Kidney epithelial cell (primary cell): ENCODE measurements around the gene CACNA1I. TPM values are rescaled to one million over a fixed set of nuclear protein-coding genes. Genes with fewer than 3 reads are reported as not detected.

Experiments
- DNase-seq: peaks from one replicate; pipeline ENCODE4 v3.0.0-alpha.2; 2010; ENCODE audit warnings: low read depth
- H3K27me3 ChIP-seq: 2 replicates; pipeline ENCODE4 v1.6.0; 2011; ENCODE audit warnings: low read length; ENCODE audit not compliant: control insufficient read depth, insufficient read depth
- H3K36me3 ChIP-seq: 2 replicates; pipeline ENCODE4 v1.5.1; 2011; ENCODE audit warnings: low read length; ENCODE audit not compliant: control insufficient read depth, insufficient read depth
- H3K4me3 ChIP-seq: 2 replicates; pipeline ENCODE4 v1.5.1; 2011; ENCODE audit warnings: low read depth, mild to moderate bottlenecking, control low read depth, low read length
- total RNA-seq: library from RNA; depleted of rRNA; stranded (reverse); fragments of >200 nt; gene quantifications from 2 replicates; pipeline ENCODE4 v1.2.3, GENCODE V29; 2015
- TF ChIP-seq, protein P1 (sequence below): IDR thresholded peaks from 2 replicates; pipeline ENCODE4 v1.5.1; 2011; ENCODE audit warnings: mild to moderate bottlenecking, moderate library complexity, low read length, control low read depth, inconsistent platforms; ENCODE audit not compliant: insufficient read depth, poor library complexity, severe bottlenecking

The CACNA1I gene
- total RNA-seq, 1 donor from 2014 or later: not detected

DNA sequence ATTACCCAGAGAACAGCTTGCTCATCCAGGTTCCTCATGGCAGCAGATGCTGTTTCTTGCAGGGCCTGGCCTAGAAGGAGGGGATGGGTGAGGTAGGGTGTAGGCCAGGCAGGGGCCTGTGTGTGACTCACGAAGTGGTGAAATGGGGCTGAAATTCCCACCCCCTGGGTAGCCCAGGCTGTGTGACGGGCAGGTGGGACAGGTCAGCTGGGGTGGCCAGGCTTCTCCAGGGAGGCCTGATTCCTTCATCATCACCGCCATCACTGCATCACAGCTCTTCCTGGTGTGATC lies 83.2 kb downstream of the CACNA1I start:
- TF ChIP-seq, protein P1, sequence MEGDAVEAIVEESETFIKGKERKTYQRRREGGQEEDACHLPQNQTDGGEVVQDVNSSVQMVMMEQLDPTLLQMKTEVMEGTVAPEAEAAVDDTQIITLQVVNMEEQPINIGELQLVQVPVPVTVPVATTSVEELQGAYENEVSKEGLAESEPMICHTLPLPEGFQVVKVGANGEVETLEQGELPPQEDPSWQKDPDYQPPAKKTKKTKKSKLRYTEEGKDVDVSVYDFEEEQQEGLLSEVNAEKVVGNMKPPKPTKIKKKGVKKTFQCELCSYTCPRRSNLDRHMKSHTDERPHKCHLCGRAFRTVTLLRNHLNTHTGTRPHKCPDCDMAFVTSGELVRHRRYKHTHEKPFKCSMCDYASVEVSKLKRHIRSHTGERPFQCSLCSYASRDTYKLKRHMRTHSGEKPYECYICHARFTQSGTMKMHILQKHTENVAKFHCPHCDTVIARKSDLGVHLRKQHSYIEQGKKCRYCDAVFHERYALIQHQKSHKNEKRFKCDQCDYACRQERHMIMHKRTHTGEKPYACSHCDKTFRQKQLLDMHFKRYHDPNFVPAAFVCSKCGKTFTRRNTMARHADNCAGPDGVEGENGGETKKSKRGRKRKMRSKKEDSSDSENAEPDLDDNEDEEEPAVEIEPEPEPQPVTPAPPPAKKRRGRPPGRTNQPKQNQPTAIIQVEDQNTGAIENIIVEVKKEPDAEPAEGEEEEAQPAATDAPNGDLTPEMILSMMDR: no peak
- no peak overlapping the region for H3K4me3 ChIP-seq
- H3K27me3 ChIP-seq: peaks cover 39% of the 10 kb centered on the region
- DNase-seq: no peak
- H3K36me3 ChIP-seq: no peaks in the 10 kb centered on the region

DNA sequence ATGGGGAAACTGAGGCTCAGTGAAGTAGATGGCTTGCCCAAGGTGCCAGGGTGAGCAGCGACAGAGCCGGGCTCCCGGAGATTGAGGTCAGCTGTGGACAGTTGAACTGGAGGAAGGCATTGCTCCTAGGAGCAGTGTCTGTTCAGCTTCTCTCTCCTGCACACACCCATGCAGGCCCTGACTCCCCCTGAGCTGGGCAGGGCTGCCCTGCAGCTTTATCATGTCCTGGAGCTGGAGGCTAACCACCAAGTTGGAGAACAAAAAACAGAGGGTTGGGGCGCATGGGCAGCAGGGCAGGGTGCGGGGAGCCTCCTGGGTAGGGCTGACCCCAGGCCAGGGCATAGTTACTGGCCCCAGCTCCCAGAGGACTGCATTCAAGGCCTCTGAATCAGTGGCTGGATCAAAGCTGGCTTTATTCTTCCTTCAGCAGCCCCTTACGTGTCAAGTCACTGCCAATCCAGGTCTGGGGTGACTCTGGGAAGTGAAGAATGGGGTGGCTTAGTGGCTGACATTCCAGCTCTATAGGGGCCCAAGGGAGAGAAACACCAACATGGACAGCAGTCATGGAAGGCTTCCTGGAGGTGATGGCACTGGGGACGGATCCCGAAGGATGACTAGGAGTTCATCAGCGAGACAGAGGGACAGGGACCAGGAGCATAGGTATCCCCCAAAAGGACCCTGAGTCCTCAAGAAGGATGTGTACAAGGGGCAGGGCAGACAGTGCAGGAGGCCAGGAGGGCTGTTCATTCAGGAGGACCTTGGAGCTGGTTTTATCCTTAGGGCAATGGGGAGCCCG lies 83.8 kb downstream of the CACNA1I start:
- Histone ChIP-seq H3K36me3 (no peaks in the 10 kb centered on the region), H3K27me3 (peaks cover 45% of the 10 kb centered on the region), H3K4me3 (no peak overlapping the region)
- TF ChIP-seq, protein P1: no peak
- DNase-seq: no peak

DNA sequence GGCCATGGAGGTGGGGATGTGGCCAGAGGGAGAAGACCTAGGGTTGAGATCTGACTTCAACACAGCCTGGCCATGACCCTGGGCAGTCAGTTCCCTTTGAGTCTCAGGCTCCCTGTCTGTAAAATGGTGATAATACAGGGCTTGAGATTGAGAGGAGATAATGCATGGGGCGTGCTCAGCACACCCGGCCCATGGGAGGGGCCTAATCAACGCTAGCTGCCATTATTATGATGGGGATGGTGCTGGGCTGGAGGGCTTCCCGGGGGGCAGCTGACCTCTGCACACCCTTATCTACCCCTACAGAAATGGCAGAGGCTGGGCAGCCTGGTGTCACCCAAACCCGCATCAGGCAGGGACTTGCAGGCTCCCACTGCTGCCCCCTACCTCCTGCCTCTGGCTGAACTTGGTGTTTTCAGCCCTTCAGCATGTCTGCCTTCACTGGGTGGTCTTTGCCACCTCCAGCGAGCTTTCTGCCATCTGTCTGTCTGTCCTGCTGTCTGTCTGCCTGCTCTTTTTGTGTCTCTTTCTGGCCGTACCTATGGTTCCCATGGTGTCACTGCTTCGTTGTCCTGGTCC lies 84.5 kb downstream of the CACNA1I start:
- DNase-seq: no peak
- TF ChIP-seq, protein P1: no peak
- no peaks in the 10 kb centered on the region for H3K36me3 ChIP-seq
- no peak overlapping the region for H3K4me3 ChIP-seq
- H3K27me3 ChIP-seq: peaks cover 52% of the 10 kb centered on the region

DNA sequence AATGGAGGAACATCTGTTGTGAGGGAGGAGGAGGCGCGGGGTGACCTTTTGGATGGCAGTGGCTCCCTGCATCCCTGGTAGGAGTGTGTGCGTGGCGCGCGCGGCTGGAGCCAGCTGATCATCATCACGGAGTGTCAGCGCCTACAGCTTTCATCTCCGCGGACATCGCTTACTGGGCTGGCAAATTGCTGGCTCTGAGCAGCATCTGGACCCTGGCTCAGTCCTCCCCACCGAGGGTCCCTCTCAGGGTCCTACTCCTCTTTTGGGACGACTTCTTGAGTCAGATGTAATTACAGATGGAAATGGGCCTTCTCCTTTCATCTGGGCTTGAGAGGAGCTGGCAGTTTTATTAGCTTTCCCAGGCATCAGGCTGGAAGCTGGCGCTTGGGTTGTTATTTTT lies 85.3 kb downstream of the CACNA1I start:
- no peak for DNase-seq
- Histone ChIP-seq H3K27me3 (peaks cover 59% of the 10 kb centered on the region), H3K36me3 (no peaks in the 10 kb centered on the region), H3K4me3 (no peak overlapping the region)
- TF ChIP-seq, protein P1: no peak

DNA sequence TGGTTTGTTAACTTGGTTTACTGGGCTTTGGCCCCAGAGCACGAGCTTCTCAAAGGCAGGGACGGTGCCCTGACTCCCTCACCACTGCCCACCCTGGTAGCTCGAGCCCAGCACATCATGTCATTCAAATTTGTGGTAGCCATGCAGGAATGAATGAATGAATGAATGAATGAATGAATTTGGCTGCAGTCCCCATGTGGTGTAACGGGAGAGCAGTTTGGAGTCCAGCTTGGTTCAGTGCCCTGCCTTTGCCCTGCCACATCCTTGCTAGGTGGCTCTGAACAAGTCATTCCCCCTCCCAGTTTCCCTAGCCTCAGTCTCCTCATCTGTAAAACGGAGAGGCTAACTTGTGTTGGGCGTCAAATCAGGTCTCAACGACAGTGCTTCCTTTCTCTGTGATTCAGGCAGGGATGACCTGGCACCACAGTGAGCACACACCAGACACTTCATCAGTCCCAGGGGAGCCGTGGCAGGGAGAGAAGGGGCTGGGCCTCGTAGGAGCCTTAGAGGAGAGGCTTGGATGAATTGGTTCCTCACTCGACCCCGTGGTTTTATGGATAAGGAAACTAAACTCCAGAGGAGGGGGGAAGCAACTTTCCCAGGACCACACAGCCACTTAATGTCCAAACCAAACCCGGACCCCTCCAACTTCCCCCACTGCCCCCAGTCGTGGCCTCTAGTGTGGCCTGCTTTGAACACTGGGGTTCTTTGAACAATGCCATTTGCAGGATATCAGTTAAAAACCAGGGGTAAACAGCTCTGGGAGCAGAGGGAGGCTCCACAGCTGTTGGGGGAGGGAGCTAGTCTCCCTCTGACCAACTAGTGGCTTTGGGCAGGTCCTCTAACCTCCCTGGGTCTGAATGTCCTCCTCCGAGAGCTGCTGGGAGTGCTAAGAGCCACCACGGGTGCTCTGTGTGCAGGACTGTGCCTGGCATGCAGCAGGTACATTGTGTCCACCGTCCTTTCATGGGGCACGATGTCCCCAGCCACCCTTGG lies 86.2 kb downstream of the CACNA1I start:
- TF ChIP-seq, protein P1: no peak
- Histone ChIP-seq H3K4me3 (no peak overlapping the region), H3K36me3 (no peaks in the 10 kb centered on the region), H3K27me3 (peaks cover 68% of the 10 kb centered on the region)
- no peak for DNase-seq
